ENCODE measurements around the gene ZDHHC14.
A peak's percentile ranks its signal among the peaks of the same experiment; 100 is the strongest.

The ZDHHC14 gene

DNA sequence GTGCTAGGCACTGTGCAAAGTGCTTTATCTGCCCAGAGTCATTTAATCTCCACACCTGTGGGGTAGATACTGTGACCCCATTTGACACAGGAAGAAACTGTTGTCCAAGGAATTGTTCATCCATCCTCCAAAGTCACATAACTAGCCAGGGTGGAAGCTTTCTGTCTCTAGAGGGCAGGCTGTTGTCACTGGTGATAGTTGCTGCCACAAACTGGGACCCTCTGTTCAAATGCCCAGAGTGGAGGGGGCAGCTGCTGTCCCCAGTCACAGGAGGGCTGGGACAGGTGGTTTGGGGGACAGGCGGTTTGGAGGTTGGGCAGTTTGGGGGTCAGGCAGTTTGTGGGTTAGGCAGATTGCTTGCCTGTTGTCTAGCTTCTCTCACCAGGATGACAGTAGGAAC is 41.6 kb upstream of the ZDHHC14 start:
- H3K4me3 ChIP-seq (ENCODE audit: low read depth, low read length) = no peak overlapping the region
- no peak for DNase-seq (ENCODE audit: low read depth)
- TF ChIP-seq, protein P1, sequence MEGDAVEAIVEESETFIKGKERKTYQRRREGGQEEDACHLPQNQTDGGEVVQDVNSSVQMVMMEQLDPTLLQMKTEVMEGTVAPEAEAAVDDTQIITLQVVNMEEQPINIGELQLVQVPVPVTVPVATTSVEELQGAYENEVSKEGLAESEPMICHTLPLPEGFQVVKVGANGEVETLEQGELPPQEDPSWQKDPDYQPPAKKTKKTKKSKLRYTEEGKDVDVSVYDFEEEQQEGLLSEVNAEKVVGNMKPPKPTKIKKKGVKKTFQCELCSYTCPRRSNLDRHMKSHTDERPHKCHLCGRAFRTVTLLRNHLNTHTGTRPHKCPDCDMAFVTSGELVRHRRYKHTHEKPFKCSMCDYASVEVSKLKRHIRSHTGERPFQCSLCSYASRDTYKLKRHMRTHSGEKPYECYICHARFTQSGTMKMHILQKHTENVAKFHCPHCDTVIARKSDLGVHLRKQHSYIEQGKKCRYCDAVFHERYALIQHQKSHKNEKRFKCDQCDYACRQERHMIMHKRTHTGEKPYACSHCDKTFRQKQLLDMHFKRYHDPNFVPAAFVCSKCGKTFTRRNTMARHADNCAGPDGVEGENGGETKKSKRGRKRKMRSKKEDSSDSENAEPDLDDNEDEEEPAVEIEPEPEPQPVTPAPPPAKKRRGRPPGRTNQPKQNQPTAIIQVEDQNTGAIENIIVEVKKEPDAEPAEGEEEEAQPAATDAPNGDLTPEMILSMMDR (IDR thresholded peaks at IDR 0.05; ENCODE audit: insufficient read depth, low read depth, low read length, missing control alignments) = peak; percentile 7

DNA sequence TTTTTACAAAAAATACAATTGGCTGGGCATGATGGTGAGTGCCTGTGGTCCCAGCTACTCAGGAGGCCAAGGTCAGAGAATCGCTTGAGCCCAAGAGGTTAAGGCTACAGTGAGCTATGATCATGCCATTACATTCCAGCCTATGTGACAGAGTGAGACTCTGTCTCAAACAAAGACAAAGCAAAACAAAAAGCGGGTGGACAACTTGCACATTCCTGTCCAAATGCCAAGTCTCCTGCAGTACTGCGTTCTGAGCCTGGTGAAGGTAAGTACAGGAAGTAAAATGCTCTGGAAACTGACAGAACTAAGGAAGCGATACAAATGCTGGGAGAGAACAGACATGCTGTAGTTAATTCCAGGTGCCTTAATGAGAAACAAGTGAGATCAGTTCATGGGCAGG is 37.3 kb upstream of the ZDHHC14 start:
- no peak overlapping the region for H3K4me3 ChIP-seq (ENCODE audit: low read depth, low read length)
- TF ChIP-seq, protein P1 (IDR thresholded peaks at IDR 0.05; ENCODE audit: insufficient read depth, low read depth, low read length, missing control alignments) = no peak

GRCh38 chr6:157346373-157346772 is 34.6 kb upstream of the ZDHHC14 start:
- DNase-seq (ENCODE audit: low read depth) = no peak
- no peak overlapping the region for H3K4me3 ChIP-seq (ENCODE audit: low read depth, low read length)
- TF ChIP-seq, protein P1 (IDR thresholded peaks at IDR 0.05; ENCODE audit: insufficient read depth, low read depth, low read length, missing control alignments) = no peak

More for the DNA sequence above, 37.3 kb upstream of the ZDHHC14 start:
- no peak for DNase-seq (ENCODE audit: low read depth)

GRCh38 chr6:157358287-157358686 is 22.7 kb upstream of the ZDHHC14 start:
- TF ChIP-seq, protein P1 (IDR thresholded peaks at IDR 0.05; ENCODE audit: insufficient read depth, low read depth, low read length, missing control alignments) = no peak
- H3K4me3 ChIP-seq (ENCODE audit: low read depth, low read length) = no peak overlapping the region
- no peak for DNase-seq (ENCODE audit: low read depth)

- no peak overlapping the region for H3K4me3 ChIP-seq (ENCODE audit: low read depth, low read length)
- DNase-seq (ENCODE audit: low read depth) = no peak
- TF ChIP-seq, protein P1 (IDR thresholded peaks at IDR 0.05; ENCODE audit: insufficient read depth, low read depth, low read length, missing control alignments) = no peak
Observed at GRCh38 chr6:157361886-157362285, 19.1 kb upstream of the ZDHHC14 start.

- no peak for DNase-seq (ENCODE audit: low read depth)
- H3K4me3 ChIP-seq (ENCODE audit: low read depth, low read length) = no peak overlapping the region
- TF ChIP-seq, protein P1 (IDR thresholded peaks at IDR 0.05; ENCODE audit: insufficient read depth, low read depth, low read length, missing control alignments) = no peak
Observed at GRCh38 chr6:157364705-157365104, 16.3 kb upstream of the ZDHHC14 start.

GRCh38 chr6:157366648-157367047 is 14.3 kb upstream of the ZDHHC14 start:
- TF ChIP-seq, protein P1 (IDR thresholded peaks at IDR 0.05; ENCODE audit: insufficient read depth, low read depth, low read length, missing control alignments) = no peak
- no peak for DNase-seq (ENCODE audit: low read depth)
- no peak overlapping the region for H3K4me3 ChIP-seq (ENCODE audit: low read depth, low read length)

Measured in GM12865 (cell line).